Stimulated activated CD4-positive, alpha-beta T cell treated with anti-CD3 and anti-CD28 coated beads, Interleukin-4, amount 100 ng/mL, for 4 hours (primary cell): ENCODE results near the gene HK2.

Experiments used
- DNase-seq, 2 experiments: peaks; one replicate each; pipeline ENCODE4 v3.0.0-alpha.2; 2020

The HK2 gene

GRCh38 chr2:74942263-74942662, 108.3 kb downstream of the HK2 start:
- DNase-seq: no peak
